WTC11 (cell line): Measurements from ENCODE around the gene NDUFB1. TPM values are rescaled to one million over a fixed set of nuclear protein-coding genes. Genes with fewer than 3 reads are reported as not detected.
A peak's percentile ranks its signal among the peaks of the same experiment; 100 is the strongest.

Experiments
- ATAC-seq: fragments of 200-7000 bp; cut with Tn5 transposase; 2 replicates; pipeline ENCODE4 v1.10.0; 2021; ENCODE audit warnings: mild to moderate bottlenecking, moderate library complexity
- CTCF ChIA-PET: fragments of 300-600 bp; sonication (Branson Sonifier 250); formaldehyde crosslinking; loops from one replicate; lab custom pipeline; 2021; ENCODE audit warnings: antibody characterized with exemption; lab: Charles Lee
- POLR2A ChIA-PET: fragments of 350-600 bp; sonication (Branson Sonifier 250); formaldehyde crosslinking; loops from one replicate; lab custom pipeline; 2021; ENCODE audit warnings: antibody characterized with exemption; lab: Charles Lee
- DNase-seq: peaks from one replicate; pipeline ENCODE4 v3.0.0; 2021; ENCODE audit warnings: low spot score
- H3K27ac Mint-ChIP-seq: 2 replicates; pipeline ENCODE4 v1.8.0; 2021; ENCODE audit warnings: mixed read lengths
- H3K27me3 Mint-ChIP-seq: 2 replicates; pipeline ENCODE4 v1.8.0; 2021; ENCODE audit warnings: low read depth, mild to moderate bottlenecking, moderate library complexity, mixed read lengths
- H3K36me3 Mint-ChIP-seq: 2 replicates; pipeline ENCODE4 v1.8.0; 2021; ENCODE audit warnings: mixed read lengths
- H3K4me1 Mint-ChIP-seq: 2 replicates; pipeline ENCODE4 v1.8.0; 2022; ENCODE audit warnings: mixed read lengths
- H3K4me3 Mint-ChIP-seq: 2 replicates; pipeline ENCODE4 v1.8.0; 2021; ENCODE audit warnings: mild to moderate bottlenecking, moderate library complexity, mixed read lengths
- H3K9me3 Mint-ChIP-seq: 2 replicates; pipeline ENCODE4 v1.8.0; 2021; ENCODE audit warnings: mixed read lengths
- CREB1 ChIP-seq: sonication (generic); formaldehyde crosslinking; IDR thresholded peaks from 2 replicates; pipeline ENCODE4 v1.8.0; 2023; ENCODE audit warnings: mild to moderate bottlenecking, missing genetic modification reagents
- ETV6 ChIP-seq: sonication (generic); formaldehyde crosslinking; IDR thresholded peaks from 2 replicates; pipeline ENCODE4 v1.8.1; 2022; ENCODE audit warnings: mild to moderate bottlenecking, missing genetic modification reagents
- FOXK1 ChIP-seq: sonication (generic); formaldehyde crosslinking; IDR thresholded peaks from 2 replicates; pipeline ENCODE4 v1.8.0; 2022; ENCODE audit warnings: mild to moderate bottlenecking, moderate library complexity, missing genetic modification reagents
- FOXP1 ChIP-seq: sonication (generic); formaldehyde crosslinking; IDR thresholded peaks from 2 replicates; pipeline ENCODE4 v1.8.0; 2022; ENCODE audit warnings: missing genetic modification reagents, mild to moderate bottlenecking, moderate library complexity, borderline replicate concordance
- GTF2I ChIP-seq: fragments of 250-450 bp; sonication (Bioruptor Pico); conservative IDR thresholded peaks from 2 replicates; pipeline ENCODE4 v1.4.0; 2021; ENCODE audit warnings: mild to moderate bottlenecking
- JAZF1 ChIP-seq: fragments of 250-450 bp; sonication (Bioruptor Pico); IDR thresholded peaks from 2 replicates; pipeline ENCODE4 v1.9.0; 2021; ENCODE audit warnings: moderate library complexity, mild to moderate bottlenecking, inconsistent platforms
- RORB ChIP-seq: fragments of 250-450 bp; sonication (Bioruptor Pico); IDR thresholded peaks from 2 replicates; pipeline ENCODE4 v1.9.0; 2021; ENCODE audit warnings: mild to moderate bottlenecking
- SOX15 ChIP-seq: fragments of 250-450 bp; sonication (Bioruptor Pico); IDR thresholded peaks from 2 replicates; pipeline ENCODE4 v1.9.0; 2021; ENCODE audit warnings: mild to moderate bottlenecking
- SP1 ChIP-seq: sonication (generic); formaldehyde crosslinking; conservative IDR thresholded peaks from 2 replicates; pipeline ENCODE4 v1.8.1; 2022; ENCODE audit warnings: missing genetic modification reagents
- TCF7 ChIP-seq: sonication (generic); formaldehyde crosslinking; IDR thresholded peaks from 2 replicates; pipeline ENCODE4 v1.8.0; 2022; ENCODE audit warnings: mild to moderate bottlenecking, low read depth, missing genetic modification reagents, moderate library complexity
- TEAD1 ChIP-seq: sonication (generic); formaldehyde crosslinking; IDR thresholded peaks from 2 replicates; pipeline ENCODE4 v1.8.0; 2022; ENCODE audit warnings: mild to moderate bottlenecking, missing genetic modification reagents
- ZNF219 ChIP-seq: sonication (generic); formaldehyde crosslinking; IDR thresholded peaks from 2 replicates; pipeline ENCODE4 v1.8.0; 2023; ENCODE audit warnings: missing genetic modification reagents, mild to moderate bottlenecking, borderline replicate concordance
- ZNF232 ChIP-seq: sonication (generic); formaldehyde crosslinking; IDR thresholded peaks from 2 replicates; pipeline ENCODE4 v1.8.0; 2022; ENCODE audit warnings: mild to moderate bottlenecking, missing genetic modification reagents
- ZNF317 ChIP-seq: sonication (generic); formaldehyde crosslinking; IDR thresholded peaks from 2 replicates; pipeline ENCODE4 v1.8.1; 2023; ENCODE audit warnings: low read depth, mild to moderate bottlenecking, moderate library complexity, missing genetic modification reagents, borderline replicate concordance
- total RNA-seq: library from RNA; stranded (reverse); gene quantifications from 3 replicates; pipeline ENCODE4 v1.2.3, GENCODE V29; 2021
- TF ChIP-seq, protein P1 (sequence below): sonication (generic); formaldehyde crosslinking; IDR thresholded peaks from 2 replicates; pipeline ENCODE4 v1.8.0; 2022; ENCODE audit warnings: mild to moderate bottlenecking, missing genetic modification reagents
- TF ChIP-seq, protein P2 (sequence below): sonication (generic); formaldehyde crosslinking; IDR thresholded peaks from 2 replicates; pipeline ENCODE4 v1.8.0; 2023; ENCODE audit warnings: missing genetic modification reagents
- TF ChIP-seq, protein P3 (sequence below): sonication (generic); formaldehyde crosslinking; IDR thresholded peaks from 2 replicates; pipeline ENCODE4 v1.8.1; 2022; ENCODE audit warnings: missing genetic modification reagents, borderline replicate concordance
- TF ChIP-seq, protein P4 (sequence below): sonication (generic); formaldehyde crosslinking; IDR thresholded peaks from 2 replicates; pipeline ENCODE4 v1.8.0; 2022; ENCODE audit warnings: mild to moderate bottlenecking, missing genetic modification reagents
- TF ChIP-seq, protein P5 (sequence below): fragments of 250-450 bp; sonication (Bioruptor Pico); IDR thresholded peaks from 2 replicates; pipeline ENCODE4 v1.9.0; 2021; ENCODE audit warnings: mild to moderate bottlenecking
- TF ChIP-seq, protein P6 (sequence below): sonication (generic); formaldehyde crosslinking; IDR thresholded peaks from 2 replicates; pipeline ENCODE4 v1.8.0; 2023; ENCODE audit warnings: missing genetic modification reagents, mild to moderate bottlenecking, borderline replicate concordance
- TF ChIP-seq, protein P7 (sequence below): fragments of 250-450 bp; sonication (Bioruptor Pico); IDR thresholded peaks from 2 replicates; pipeline ENCODE4 v1.9.0; 2021; ENCODE audit warnings: moderate library complexity, mild to moderate bottlenecking, inconsistent platforms, borderline replicate concordance

NDUFB1 gene
- total RNA-seq, 1 experiment from 2014 or later: 114 TPM

DNA sequence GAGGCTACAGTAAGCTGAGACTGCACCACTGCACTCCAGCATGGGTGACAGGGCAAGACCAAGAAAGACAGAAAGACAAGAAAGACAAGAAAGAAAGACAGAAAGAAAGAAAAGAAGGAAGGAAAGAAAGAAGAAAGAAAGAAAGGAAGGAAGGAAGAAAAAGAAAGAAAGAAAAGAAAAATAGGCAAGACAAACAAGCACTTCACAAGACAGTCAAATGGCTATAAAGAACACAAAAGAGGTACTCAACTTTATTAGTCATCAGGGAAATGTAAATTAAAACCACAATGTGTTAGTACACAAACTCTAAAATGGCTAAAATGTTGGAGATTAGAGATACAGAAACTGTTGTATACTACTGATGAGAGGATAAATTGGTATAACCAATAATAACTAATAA is 21.7 kb downstream of the NDUFB1 start (continued):
- no peak for TF ChIP-seq ETV6
- no peak for TF ChIP-seq CREB1
- TF ChIP-seq, protein P1, sequence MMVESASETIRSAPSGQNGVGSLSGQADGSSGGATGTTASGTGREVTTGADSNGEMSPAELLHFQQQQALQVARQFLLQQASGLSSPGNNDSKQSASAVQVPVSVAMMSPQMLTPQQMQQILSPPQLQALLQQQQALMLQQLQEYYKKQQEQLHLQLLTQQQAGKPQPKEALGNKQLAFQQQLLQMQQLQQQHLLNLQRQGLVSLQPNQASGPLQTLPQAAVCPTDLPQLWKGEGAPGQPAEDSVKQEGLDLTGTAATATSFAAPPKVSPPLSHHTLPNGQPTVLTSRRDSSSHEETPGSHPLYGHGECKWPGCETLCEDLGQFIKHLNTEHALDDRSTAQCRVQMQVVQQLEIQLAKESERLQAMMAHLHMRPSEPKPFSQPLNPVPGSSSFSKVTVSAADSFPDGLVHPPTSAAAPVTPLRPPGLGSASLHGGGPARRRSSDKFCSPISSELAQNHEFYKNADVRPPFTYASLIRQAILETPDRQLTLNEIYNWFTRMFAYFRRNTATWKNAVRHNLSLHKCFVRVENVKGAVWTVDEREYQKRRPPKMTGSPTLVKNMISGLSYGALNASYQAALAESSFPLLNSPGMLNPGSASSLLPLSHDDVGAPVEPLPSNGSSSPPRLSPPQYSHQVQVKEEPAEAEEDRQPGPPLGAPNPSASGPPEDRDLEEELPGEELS (CRISPR knock-in tag): no peak
- TF ChIP-seq, protein P2, sequence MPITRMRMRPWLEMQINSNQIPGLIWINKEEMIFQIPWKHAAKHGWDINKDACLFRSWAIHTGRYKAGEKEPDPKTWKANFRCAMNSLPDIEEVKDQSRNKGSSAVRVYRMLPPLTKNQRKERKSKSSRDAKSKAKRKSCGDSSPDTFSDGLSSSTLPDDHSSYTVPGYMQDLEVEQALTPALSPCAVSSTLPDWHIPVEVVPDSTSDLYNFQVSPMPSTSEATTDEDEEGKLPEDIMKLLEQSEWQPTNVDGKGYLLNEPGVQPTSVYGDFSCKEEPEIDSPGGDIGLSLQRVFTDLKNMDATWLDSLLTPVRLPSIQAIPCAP (CRISPR knock-in tag): no peak
- TF ChIP-seq, protein P3, sequence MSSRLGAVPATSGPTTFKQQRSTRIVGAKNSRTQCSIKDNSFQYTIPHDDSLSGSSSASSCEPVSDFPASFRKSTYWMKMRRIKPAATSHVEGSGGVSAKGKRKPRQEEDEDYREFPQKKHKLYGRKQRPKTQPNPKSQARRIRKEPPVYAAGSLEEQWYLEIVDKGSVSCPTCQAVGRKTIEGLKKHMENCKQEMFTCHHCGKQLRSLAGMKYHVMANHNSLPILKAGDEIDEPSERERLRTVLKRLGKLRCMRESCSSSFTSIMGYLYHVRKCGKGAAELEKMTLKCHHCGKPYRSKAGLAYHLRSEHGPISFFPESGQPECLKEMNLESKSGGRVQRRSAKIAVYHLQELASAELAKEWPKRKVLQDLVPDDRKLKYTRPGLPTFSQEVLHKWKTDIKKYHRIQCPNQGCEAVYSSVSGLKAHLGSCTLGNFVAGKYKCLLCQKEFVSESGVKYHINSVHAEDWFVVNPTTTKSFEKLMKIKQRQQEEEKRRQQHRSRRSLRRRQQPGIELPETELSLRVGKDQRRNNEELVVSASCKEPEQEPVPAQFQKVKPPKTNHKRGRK (CRISPR knock-in tag): no peak

DNA sequence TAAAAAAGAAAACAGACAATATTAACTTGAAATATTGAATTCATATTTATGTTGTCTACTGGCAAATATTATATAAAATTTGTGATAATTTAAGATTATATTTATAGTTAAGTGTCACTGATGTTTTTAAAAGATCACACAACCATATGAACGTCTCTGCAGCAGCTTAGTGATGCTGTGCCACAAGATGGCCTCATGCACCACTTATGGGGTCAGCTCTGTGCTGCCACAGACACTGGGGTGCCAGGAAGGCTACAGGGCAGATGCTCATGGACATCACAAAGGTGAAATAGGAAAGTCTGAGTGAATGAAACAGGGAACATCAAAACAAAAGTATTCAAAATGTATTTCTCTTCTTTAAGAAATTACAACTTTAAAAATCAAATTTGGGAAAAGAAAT is 28.2 kb downstream of the NDUFB1 start:
- Mint-ChIP-seq H3K4me3 (no peak overlapping the region), H3K27ac (no peak overlapping the region), H3K36me3 (peaks cover 35% of the 10 kb centered on the region), H3K27me3 (no peaks in the 10 kb centered on the region), H3K4me1 (no peaks in the 10 kb centered on the region), H3K9me3 (0 out of 2 replicates have a peak, but pooled peaks cover 3% of the 10 kb centered on the region)
- ChIA-PET CTCF (interaction anchor here (1.0 to 1.2 kb wide), 4 partner anchors 13 to 259 kb away, joined by 5 to 7 read pairs (median 6); partner anchors contain the start of genes ATXN3, CPSF2 and NDUFB1), POLR2A (no interaction called here)
- DNase-seq: no peak
- no peak for TF ChIP-seq SP1 (CRISPR knock-in tag)
- TF ChIP-seq, protein P4, sequence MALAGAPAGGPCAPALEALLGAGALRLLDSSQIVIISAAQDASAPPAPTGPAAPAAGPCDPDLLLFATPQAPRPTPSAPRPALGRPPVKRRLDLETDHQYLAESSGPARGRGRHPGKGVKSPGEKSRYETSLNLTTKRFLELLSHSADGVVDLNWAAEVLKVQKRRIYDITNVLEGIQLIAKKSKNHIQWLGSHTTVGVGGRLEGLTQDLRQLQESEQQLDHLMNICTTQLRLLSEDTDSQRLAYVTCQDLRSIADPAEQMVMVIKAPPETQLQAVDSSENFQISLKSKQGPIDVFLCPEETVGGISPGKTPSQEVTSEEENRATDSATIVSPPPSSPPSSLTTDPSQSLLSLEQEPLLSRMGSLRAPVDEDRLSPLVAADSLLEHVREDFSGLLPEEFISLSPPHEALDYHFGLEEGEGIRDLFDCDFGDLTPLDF (CRISPR knock-in tag): no peak
- no peak for TF ChIP-seq TCF7
- TF ChIP-seq ZNF219 (CRISPR knock-in tag): no peak
- TF ChIP-seq, protein P5, sequence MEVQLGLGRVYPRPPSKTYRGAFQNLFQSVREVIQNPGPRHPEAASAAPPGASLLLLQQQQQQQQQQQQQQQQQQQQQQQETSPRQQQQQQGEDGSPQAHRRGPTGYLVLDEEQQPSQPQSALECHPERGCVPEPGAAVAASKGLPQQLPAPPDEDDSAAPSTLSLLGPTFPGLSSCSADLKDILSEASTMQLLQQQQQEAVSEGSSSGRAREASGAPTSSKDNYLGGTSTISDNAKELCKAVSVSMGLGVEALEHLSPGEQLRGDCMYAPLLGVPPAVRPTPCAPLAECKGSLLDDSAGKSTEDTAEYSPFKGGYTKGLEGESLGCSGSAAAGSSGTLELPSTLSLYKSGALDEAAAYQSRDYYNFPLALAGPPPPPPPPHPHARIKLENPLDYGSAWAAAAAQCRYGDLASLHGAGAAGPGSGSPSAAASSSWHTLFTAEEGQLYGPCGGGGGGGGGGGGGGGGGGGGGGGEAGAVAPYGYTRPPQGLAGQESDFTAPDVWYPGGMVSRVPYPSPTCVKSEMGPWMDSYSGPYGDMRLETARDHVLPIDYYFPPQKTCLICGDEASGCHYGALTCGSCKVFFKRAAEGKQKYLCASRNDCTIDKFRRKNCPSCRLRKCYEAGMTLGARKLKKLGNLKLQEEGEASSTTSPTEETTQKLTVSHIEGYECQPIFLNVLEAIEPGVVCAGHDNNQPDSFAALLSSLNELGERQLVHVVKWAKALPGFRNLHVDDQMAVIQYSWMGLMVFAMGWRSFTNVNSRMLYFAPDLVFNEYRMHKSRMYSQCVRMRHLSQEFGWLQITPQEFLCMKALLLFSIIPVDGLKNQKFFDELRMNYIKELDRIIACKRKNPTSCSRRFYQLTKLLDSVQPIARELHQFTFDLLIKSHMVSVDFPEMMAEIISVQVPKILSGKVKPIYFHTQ (CRISPR knock-in tag): no peak
- no peak for TF ChIP-seq TEAD1 (CRISPR knock-in tag)
- TF ChIP-seq RORB (CRISPR knock-in tag): no peak
- TF ChIP-seq ZNF232 (CRISPR knock-in tag): no peak
- no peak for TF ChIP-seq JAZF1 (CRISPR knock-in tag)
- no peak for TF ChIP-seq SOX15 (CRISPR knock-in tag)
- TF ChIP-seq GTF2I (CRISPR knock-in tag): no peak
- no peak for TF ChIP-seq ZNF317 (CRISPR knock-in tag)
- TF ChIP-seq, protein P6, sequence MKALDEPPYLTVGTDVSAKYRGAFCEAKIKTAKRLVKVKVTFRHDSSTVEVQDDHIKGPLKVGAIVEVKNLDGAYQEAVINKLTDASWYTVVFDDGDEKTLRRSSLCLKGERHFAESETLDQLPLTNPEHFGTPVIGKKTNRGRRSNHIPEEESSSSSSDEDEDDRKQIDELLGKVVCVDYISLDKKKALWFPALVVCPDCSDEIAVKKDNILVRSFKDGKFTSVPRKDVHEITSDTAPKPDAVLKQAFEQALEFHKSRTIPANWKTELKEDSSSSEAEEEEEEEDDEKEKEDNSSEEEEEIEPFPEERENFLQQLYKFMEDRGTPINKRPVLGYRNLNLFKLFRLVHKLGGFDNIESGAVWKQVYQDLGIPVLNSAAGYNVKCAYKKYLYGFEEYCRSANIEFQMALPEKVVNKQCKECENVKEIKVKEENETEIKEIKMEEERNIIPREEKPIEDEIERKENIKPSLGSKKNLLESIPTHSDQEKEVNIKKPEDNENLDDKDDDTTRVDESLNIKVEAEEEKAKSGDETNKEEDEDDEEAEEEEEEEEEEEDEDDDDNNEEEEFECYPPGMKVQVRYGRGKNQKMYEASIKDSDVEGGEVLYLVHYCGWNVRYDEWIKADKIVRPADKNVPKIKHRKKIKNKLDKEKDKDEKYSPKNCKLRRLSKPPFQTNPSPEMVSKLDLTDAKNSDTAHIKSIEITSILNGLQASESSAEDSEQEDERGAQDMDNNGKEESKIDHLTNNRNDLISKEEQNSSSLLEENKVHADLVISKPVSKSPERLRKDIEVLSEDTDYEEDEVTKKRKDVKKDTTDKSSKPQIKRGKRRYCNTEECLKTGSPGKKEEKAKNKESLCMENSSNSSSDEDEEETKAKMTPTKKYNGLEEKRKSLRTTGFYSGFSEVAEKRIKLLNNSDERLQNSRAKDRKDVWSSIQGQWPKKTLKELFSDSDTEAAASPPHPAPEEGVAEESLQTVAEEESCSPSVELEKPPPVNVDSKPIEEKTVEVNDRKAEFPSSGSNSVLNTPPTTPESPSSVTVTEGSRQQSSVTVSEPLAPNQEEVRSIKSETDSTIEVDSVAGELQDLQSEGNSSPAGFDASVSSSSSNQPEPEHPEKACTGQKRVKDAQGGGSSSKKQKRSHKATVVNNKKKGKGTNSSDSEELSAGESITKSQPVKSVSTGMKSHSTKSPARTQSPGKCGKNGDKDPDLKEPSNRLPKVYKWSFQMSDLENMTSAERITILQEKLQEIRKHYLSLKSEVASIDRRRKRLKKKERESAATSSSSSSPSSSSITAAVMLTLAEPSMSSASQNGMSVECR (CRISPR knock-in tag): no peak
- TF ChIP-seq FOXP1: no peak
- no peak for TF ChIP-seq CREB1
- no peak for TF ChIP-seq FOXK1 (CRISPR knock-in tag)
- TF ChIP-seq, protein P7, sequence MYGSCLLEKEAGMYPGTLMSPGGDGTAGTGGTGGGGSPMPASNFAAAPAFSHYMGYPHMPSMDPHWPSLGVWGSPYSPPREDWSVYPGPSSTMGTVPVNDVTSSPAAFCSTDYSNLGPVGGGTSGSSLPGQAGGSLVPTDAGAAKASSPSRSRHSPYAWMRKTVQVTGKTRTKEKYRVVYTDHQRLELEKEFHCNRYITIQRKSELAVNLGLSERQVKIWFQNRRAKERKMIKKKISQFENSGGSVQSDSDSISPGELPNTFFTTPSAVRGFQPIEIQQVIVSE (CRISPR knock-in tag): no peak
- ATAC-seq: peak; percentile 60; the same call in 1 of the 2 replicates
